GM19240 (cell line): Measurements from ENCODE around the gene ACTR10.
"Not testable (repeated sequence)": the region's sequence is repeated elsewhere in the genome, so short reads cannot be mapped to it uniquely, and the experiment has no call there.

Source experiments
- DNase-seq: peaks from one replicate; pipeline ENCODE4 v3.0.0; 2011; ENCODE audit warnings: low spot score; ENCODE audit not compliant: insufficient read length

Gene ACTR10

GRCh38 chr14:58215191-58215914 is 15.4 kb downstream of the ACTR10 start:
- no peak for DNase-seq

DNA sequence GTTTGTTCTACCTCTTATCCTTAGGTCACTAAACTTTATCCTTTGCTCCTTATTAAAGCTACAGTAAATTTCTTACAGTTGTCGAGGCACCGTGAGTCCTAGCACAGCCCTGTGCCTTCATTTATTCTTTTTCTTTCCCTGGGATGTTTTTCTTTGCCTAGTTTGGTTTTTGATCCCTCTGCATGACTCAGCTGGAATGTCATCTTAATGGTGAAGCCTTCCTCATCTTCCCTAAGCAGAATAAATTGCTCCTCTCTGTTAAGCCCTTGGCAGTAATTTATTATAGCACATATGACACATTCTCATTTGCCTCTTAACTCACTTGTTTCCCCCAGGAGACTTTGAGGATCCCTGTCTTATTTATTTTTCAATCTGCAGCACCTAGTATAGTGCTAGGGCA is 16.6 kb downstream of the ACTR10 start:
- no peak for DNase-seq

DNA sequence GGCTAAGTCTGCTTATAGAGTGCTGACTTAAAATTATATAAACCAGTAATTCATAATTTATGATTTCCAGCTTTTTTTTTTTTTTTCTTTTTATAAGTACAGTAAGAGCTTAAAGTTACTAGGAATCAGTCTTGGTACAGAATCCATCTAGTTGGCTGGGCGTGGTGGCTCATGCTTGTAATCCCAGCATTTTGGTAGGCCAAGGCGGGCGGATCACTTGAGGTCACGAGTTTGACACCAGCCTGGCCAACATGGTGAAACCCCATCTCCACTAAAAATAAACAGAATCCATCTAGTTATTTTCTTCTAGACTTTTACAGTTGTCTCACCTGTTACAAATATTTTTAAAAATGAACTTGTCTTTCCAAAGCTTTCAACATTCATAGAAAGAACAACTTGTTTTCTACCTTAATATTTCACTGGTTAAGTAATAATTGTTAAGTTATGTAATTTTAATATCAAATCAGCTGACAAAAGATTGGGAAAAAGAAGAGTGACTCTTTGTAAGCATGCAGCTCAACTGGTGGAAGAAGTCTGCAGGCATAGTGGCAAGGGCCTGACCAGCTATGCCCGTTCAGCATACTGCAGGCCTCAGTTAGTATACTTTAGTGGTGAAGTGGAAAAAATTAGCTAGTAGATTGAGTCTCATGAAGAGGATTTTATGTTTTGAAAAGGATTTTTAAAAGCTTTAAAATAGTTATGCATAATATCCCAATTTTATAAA is 27.3 kb downstream of the ACTR10 start:
- DNase-seq, result no peak

GRCh38 chr14:58238252-58239243 is 38.6 kb downstream of the ACTR10 start:
- no peak for DNase-seq

DNA sequence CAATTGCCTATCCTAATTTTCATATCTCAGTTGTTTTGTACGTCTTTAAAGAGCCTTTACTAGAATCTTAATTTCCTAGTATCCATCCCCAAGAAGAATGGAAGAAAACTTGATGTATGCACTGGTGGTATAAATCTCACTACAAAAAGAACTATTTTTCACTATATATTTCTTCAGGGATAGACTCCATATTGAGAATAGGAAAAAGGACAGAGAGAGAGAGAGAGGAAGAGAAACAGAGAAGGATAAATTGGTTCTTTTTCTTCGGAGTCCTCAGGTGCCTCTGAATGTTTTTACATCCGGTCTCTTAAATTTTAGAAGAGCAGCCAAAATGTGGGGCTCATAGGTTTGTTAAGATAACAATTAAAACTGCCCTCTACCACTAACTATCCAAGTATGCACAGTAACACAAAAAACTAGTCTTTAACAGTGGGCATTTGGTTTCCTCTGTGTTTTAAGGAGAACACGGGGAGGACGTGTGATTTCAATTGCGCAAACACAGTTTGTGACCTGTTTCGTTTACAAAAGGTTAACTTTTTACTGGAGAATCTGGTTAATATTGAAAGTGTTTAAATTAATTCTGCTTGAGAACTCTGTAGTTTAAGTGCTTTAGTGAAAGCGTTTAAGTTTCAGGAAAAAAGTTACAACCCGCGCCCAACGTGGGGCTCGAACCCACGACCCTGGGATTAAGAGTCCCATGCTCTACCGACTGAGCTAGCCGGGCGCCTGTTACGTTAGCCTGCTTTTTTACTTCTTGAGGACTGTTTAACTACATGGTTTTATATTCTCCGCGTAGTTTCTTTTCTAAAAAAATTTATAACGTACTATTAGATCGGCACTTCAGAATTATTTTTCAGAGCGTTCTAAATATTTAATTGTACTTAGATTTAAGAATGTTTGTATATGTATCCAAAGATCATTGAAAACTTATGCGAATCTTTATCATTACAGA is 39.6 kb downstream of the ACTR10 start:
- DNase-seq, result no peak

DNA sequence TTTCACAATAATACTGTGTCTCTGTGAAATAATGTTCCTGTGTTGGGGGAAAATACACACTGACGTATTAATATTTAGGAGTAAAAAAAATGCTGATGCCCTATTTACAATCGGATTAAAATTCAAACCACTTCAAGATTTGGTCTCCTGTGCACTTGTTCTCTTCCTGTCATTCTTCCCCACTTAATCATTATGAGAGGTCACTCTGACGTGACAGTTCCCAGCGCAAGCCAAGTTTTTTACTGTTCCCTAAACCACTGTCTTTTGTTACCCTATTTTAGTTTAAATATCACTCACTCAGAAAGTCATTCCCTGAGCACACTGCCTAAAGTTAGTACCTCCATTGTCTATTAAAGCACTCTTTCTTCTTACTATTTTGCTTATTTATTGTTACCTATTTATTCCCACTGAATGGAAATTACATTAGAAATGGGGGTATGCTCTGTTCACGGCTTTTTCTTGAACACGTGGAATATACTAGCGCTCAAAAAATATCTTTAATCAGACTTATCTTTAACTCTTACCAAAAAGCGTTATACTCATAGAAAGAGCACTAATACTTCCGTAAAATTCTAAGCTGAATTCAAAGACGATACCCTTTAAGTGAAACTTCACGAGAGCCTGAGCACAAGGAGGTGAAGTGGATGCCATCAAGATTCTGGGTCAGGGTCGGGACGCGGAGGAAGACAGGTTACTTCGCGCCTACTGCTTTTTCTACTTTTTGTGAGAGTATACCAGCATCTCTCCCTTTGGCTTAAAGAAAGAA is 44.0 kb downstream of the ACTR10 start:
- no peak for DNase-seq

GRCh38 chr14:58244556-58245387 is 44.8 kb downstream of the ACTR10 start, which contains the start of gene PSMA3:
Gene PSMA3 (plus strand): TSS chr14:58244843. CDS start chr14:58244921, 78 bp downstream.
- DNase-seq, result peak; percentile 73

- no peak for DNase-seq
Measured at GRCh38 chr14:58245562-58245961, 45.6 kb downstream of the ACTR10 start.

DNA sequence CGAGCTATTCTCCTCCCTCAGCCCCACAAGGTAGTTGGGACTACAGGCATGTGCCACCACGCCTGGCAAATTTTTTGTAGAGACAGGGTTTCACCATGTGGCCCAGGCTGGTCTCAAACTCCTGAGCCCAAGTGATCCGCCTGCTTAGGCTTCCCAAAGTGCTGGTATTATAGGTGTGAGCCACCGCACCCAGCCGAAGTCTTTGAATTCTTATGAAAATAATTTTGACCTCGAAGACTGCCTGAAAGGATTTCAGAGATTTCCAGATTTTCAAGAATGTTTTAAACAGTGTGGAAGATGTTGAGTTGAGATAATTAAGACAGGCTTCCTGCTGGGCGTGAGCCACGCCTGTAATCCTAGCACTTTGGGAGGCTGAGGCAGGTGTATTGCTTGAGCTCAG is 49.7 kb downstream of the ACTR10 start:
- DNase-seq, result no peak

- DNase-seq, result no peak
Measured at GRCh38 chr14:58258156-58258555, 58.2 kb downstream of the ACTR10 start.

GRCh38 chr14:58262005-58262404 is 62.1 kb downstream of the ACTR10 start:
- not testable (repeated sequence) for DNase-seq

DNA sequence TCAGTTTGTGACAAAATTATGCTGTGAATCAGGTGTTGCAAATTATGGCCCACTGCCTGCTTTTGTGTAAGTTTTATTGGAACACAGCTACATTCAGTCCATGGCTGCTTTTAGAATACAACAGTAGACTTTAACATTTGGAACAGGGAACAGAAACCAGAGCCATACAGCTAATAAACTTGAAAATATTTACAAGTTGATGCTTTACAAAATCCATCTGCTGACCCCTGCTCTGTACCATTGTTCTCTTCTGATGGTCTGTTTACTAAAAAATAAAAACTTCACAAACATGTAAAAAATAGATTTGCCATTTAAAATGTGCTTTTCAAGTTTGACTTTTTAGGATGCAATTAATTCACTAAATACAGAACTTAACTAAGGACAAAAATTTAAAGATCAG is 65.5 kb downstream of the ACTR10 start:
- DNase-seq, result no peak

GRCh38 chr14:58270628-58271027 is 70.7 kb downstream of the ACTR10 start:
- DNase-seq, result no peak

- no peak for DNase-seq
Measured at GRCh38 chr14:58272588-58273372, 72.8 kb downstream of the ACTR10 start.

DNA sequence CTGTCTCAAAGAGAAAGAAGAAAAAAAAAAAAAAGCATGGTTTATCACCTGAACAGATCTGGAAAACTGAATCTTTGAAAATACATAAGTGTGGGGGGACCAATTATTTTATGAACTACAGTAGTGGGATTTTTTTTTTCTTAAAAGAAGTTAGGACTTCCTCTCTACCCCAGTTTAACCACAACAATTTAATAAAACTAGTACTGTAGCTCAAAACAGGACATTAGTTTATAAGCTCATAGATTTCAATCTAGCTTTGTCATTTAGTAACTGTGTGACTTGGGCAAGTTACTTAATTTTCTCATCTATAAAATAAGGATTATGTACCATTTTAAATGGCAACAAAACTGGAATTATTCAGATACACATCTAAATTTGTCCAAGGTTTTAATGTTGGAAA is 74.9 kb downstream of the ACTR10 start:
- DNase-seq, result no peak

- no peak for DNase-seq
Measured at GRCh38 chr14:58275527-58276190, 75.7 kb downstream of the ACTR10 start.

DNA sequence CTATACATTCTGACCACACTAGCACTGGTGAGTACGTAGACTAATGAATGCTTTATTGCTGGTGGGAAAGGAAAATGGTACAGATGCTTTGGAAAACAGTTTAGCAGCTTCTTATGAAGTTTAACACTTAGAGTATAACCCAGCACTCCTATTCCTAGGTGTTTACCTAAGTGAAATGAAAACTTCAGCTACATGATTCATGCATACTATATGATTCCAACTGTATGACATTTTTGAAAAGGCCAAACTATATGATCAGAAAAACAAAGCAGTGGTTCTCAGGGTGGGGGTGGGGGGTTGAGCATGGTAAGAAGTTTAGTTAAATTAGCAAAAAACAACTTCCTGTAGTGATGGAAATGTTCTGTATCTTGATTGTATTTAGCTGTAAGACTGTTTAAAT is 76.3 kb downstream of the ACTR10 start:
- no peak for DNase-seq

DNA sequence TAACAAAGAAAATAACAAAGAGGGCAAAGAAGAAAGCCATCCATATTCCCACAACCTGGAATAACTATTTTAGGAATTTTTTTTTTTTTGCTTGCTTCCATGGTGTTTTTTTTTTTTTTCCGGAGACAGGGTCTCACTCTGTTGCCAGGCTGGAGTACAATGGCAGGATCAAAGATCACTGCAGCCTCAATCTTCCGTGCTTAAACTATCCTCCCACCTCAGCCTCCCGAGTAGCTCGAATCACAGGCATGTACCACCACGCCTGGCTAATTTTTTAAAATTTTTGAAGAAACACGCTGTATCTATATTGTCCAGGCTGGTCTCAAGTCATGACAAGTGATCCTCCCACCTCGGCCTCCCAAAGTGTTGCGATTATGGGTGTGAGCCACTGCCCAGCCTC is 78.2 kb downstream of the ACTR10 start:
- no peak for DNase-seq
